Common myeloid progenitor, CD34-positive (primary cell): Measurements from ENCODE around the gene TMEM256.

ENCODE experiments used
- CTCF ChIA-PET: fragments of 350-600 bp; sonication (Branson Sonifier 250); formaldehyde crosslinking; loops from one replicate; lab custom pipeline; 2021; ENCODE audit warnings: antibody characterized with exemption; lab: Charles Lee
- POLR2A ChIA-PET: fragments of 350-600 bp; sonication (Branson Sonifier 250); formaldehyde crosslinking; loops from one replicate; lab custom pipeline; 2021; ENCODE audit warnings: antibody characterized with exemption; lab: Charles Lee
- DNase-seq, 3 donors: peaks; one replicate each; pipeline versions ENCODE4 v3.0.0 to v3.0.0-alpha.2; 2013
- H3K27ac ChIP-seq, 2 experiments: 1 replicate in 1 of 2; 2 replicates in 1 of 2; pipeline ENCODE4 v1.7.0; 2013; ENCODE audit warnings: inconsistent platforms in 2 of 2, low read length in 2 of 2, mild to moderate bottlenecking in 2 of 2, low read depth in 1 of 2, moderate library complexity in 1 of 2; ENCODE audit not compliant: severe bottlenecking in 2 of 2, insufficient read depth in 1 of 2, poor library complexity in 1 of 2
- H3K27me3 ChIP-seq, 5 experiments: replicated peaks in 2 of 5; 1 replicate in 3 of 5; 2 replicates in 2 of 5; pipeline versions ENCODE4 v1.6.1 to v1.7.0; 2013; ENCODE audit warnings: low read length in 4 of 5, mild to moderate bottlenecking in 2 of 5, moderate library complexity in 2 of 5, inconsistent platforms in 1 of 5; ENCODE audit not compliant: insufficient read depth in 5 of 5, control insufficient read depth in 4 of 5
- H3K36me3 ChIP-seq, 4 experiments: 1 replicate in 2 of 4; 2 replicates in 2 of 4; pipeline versions ENCODE4 v1.6.1 to v1.7.0; 2013; ENCODE audit warnings: low read length in 3 of 4, control low read depth in 1 of 4, mild to moderate bottlenecking in 1 of 4; ENCODE audit not compliant: control insufficient read depth in 4 of 4, insufficient read depth in 4 of 4
- H3K4me1 ChIP-seq, 4 experiments: 1 replicate in 3 of 4; 2 replicates in 1 of 4; pipeline versions ENCODE4 v1.6.1 to v1.7.1; 2013; ENCODE audit warnings: low read length in 3 of 4, mild to moderate bottlenecking in 3 of 4, control low read depth in 1 of 4, inconsistent platforms in 1 of 4, moderate library complexity in 1 of 4; ENCODE audit not compliant: control insufficient read depth in 4 of 4, insufficient read depth in 4 of 4; ENCODE audit errors: control extremely low read depth in 1 of 4
- H3K4me3 ChIP-seq, 7 experiments: 1 replicate in 4 of 7; 2 replicates in 3 of 7; pipeline versions ENCODE4 v1.5.1 to v1.7.0; 2013; ENCODE audit warnings: mild to moderate bottlenecking in 7 of 7, low read length in 6 of 7, moderate library complexity in 6 of 7, inconsistent platforms in 2 of 7, low read depth in 2 of 7, control low read depth in 1 of 7; ENCODE audit not compliant: insufficient read depth in 4 of 7, control insufficient read depth in 1 of 7; ENCODE audit errors: extremely low read depth in 1 of 7
- H3K9me3 ChIP-seq, 5 experiments: 1 replicate in 4 of 5; 2 replicates in 1 of 5; pipeline versions ENCODE4 v1.6.1 to v1.7.1; 2013; ENCODE audit warnings: low read length in 4 of 5, mild to moderate bottlenecking in 2 of 5, inconsistent platforms in 1 of 5, low read depth in 1 of 5, moderate library complexity in 1 of 5; ENCODE audit not compliant: control insufficient read depth in 4 of 5, insufficient read depth in 2 of 5; ENCODE audit errors: control extremely low read depth in 1 of 5
- WGBS: methylation state at CpG from one replicate; pipeline ENCODE4 v1.1.5; 2013; ENCODE audit not compliant: insufficient coverage; 5-methylcytosine and 5-hydroxymethylcytosine counted together

The TMEM256 gene

DNA sequence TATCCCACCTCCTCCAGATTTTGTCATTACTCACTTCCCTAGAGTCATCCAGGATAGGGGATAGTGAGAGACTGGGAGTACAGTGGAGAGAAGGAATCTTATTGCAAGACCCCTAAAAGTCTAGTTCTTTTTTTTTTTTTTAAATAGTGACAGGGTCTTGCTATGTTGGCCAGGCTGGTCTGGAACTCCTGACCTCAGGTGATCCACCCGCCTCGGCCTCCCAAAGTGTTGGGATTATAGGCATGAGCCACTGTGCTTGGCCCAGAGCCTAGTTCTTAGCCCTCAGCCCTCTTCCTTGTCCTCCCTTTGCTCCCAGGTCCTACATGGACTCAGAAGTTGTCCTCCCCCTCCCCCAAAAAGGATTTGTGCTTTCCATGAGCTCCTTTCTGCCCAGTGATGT, 38.2 kb upstream of the TMEM256 start:
- ChIA-PET CTCF (interaction anchor here (1.6 to 5.6 kb wide), 4 partner anchors 12 to 61 kb away, joined by 3 to 40 read pairs (median 6); no protein-coding TSS in a partner anchor), POLR2A (no interaction called here)
- Histone ChIP-seq H3K4me3 (no peak overlapping the region), H3K36me3 (no peaks in the 10 kb centered on the region), H3K9me3 (no peaks in the 10 kb centered on the region), H3K27me3 (peaks cover 4 to 83% (median 32%) of the 10 kb centered on the region in 5 experiments), H3K27ac (no peak overlapping the region), H3K4me1 (peaks cover 3 to 60% (median 53%) of the 10 kb centered on the region in 4 experiments)
- WGBS, result no CpG with 5 or more reads among the region's 2 CpGs
- no peak for DNase-seq

DNA sequence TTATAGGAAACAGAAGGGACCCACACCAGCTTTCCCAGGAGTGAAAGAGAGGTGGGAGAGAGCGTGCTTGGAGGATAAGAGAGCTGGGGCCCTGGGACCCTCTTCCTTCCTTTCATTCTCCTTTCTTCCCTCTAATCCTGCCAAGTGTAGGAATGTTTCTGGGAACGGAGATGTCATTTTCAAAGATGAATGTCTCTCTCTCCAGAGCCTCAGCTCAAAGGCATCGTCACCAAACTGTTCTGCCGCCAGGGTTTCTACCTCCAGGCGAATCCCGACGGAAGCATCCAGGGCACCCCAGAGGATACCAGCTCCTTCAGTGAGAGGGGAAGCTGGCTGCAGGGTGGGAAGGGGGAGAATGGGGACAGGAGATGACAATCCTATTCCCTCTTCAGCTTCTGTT, 37.4 kb upstream of the TMEM256 start:
- DNase-seq, result no peak
- Histone ChIP-seq H3K4me1 (peaks cover 3 to 67% (median 58%) of the 10 kb centered on the region in 4 experiments), H3K4me3 (no peak overlapping the region), H3K27me3 (peaks cover 4 to 74% (median 26%) of the 10 kb centered on the region in 5 experiments), H3K36me3 (no peaks in the 10 kb centered on the region), H3K9me3 (no peaks in the 10 kb centered on the region), H3K27ac (no peak overlapping the region)
- ChIA-PET CTCF (interaction anchor here (0.8 to 5.6 kb wide), 12 partner anchors 9 to 86 kb away, joined by 3 to 40 read pairs (median 3); no protein-coding TSS in a partner anchor), POLR2A (interaction anchor here (0.5 to 2.8 kb wide), 9 partner anchors 36 to 1885 kb away, joined by 3 to 11 read pairs (median 5); partner anchors contain the start of gene POLR2A)
- WGBS, result 96% methylated on average over 6 of the region's 7 CpGs

- 1% methylated on average over 9 of the region's 12 CpGs for WGBS
- H3K4me1 ChIP-seq, result peaks cover 3 to 69% (median 62%) of the 10 kb centered on the region in 4 experiments
- H3K27ac ChIP-seq, result no peak overlapping the region
- peak in 2 of 3 donors; percentile 81 to 84 for DNase-seq
- H3K27me3 ChIP-seq, result peaks cover 2 to 70% (median 24%) of the 10 kb centered on the region in 5 experiments
- no peaks in the 10 kb centered on the region for H3K36me3 ChIP-seq
- POLR2A ChIA-PET, result interaction anchor here (0.5 to 2.8 kb wide), 9 partner anchors 36 to 1885 kb away, joined by 3 to 11 read pairs (median 5); partner anchors contain the start of gene POLR2A
- CTCF ChIA-PET, result interaction anchor here (0.8 to 5.6 kb wide), 11 partner anchors 10 to 85 kb away, joined by 3 to 40 read pairs (median 3); no protein-coding TSS in a partner anchor
- H3K9me3 ChIP-seq, result no peaks in the 10 kb centered on the region
- peak overlapping the region in 5 of 7 experiments; percentile 54 to 72 (median 60) for H3K4me3 ChIP-seq
Observed at GRCh38 chr17:7440834-7441195, 36.9 kb upstream of the TMEM256 start.

DNA sequence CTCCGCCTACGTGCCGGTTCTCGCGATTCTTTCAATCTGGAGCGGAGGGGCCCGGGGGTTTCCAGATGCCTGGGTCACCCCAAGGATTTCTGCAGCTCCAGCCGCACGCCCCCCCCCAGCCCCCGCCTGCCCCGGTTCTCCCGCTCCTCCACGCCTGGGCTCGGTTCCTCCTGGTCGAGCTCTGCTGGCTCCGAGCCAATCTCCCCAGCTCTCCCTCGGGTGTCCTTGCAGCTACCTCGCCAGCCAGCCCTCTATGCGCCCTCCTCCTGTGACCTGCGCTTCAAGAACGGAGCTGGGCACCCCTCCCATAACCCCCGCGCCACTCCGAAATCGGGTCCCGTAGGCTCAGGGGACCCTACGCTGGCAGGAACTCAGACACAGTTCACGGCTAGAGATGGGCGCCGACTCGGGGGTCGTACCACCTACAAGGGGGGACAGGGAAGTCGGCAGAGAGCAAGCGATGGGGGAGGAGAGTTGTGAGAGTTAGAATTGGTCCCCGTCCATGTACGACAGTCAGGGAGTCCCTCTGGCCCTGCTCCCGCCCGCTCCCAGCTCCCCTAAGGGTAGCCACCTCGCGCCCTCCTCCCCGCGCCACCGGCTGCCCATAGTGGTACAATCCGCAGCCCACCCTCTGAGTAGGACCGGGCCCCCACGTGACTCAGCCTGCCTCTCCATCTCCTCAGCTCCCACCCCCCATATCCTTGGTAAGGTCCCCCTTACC, 36.4 kb upstream of the TMEM256 start:
- peak overlapping the region; percentile 42 to 72 (median 58) for H3K4me3 ChIP-seq
- H3K27ac ChIP-seq, result no peak overlapping the region
- ChIA-PET POLR2A (interaction anchor here (0.5 to 2.8 kb wide), 3 partner anchors 44 to 84 kb away, joined by 3 to 11 read pairs (median 3); partner anchors contain the start of gene POLR2A), CTCF (interaction anchor here (0.8 to 5.6 kb wide), 12 partner anchors 10 to 85 kb away, joined by 3 to 40 read pairs (median 3); partner anchors contain the start of gene POLR2A)
- no peaks in the 10 kb centered on the region for H3K9me3 ChIP-seq
- WGBS, result under 1% methylated on average over 28 of the region's 46 CpGs
- H3K4me1 ChIP-seq, result peaks cover 3 to 67% (median 62%) of the 10 kb centered on the region in 4 experiments
- peaks cover 0 to 64% (median 21%) of the 10 kb centered on the region in 5 experiments for H3K27me3 ChIP-seq
- peak in 2 of 3 donors; percentile 48 to 63 for DNase-seq
- H3K36me3 ChIP-seq, result no peaks in the 10 kb centered on the region

DNA sequence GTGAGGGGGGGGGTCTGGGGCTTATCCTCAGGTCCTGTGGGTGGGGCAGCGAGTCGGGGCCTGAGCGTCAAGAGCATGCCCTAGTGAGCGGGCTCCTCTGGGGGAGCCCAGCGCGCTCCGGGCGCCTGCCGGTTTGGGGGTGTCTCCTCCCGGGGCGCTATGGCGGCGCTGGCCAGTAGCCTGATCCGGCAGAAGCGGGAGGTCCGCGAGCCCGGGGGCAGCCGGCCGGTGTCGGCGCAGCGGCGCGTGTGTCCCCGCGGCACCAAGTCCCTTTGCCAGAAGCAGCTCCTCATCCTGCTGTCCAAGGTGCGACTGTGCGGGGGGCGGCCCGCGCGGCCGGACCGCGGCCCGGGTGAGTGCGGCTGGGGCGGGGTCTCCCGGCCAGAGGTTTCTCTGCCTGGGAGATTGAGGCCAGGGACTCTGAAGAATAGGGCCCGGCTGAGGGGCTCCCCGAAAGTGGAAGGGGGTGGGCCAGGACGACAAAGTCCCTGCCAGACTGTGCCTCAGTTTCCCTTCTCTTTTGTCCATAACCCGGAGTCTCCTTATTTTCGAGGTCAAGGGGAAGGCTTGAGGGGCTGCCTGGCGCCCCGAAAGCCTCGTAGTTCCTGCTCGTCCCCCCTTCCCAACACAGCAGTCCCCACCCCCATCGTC, 35.7 kb upstream of the TMEM256 start, which contains the start of gene FGF11:
Gene FGF11, plus strand, starts transcription at position 51 of the 651 bp plus-strand sequence. Its CDS starts 109 bp downstream, at position 160.
- Histone ChIP-seq H3K36me3 (no peaks in the 10 kb centered on the region), H3K27me3 (peaks cover 0 to 58% (median 19%) of the 10 kb centered on the region in 5 experiments), H3K4me1 (peaks cover 1 to 60% (median 57%) of the 10 kb centered on the region in 4 experiments), H3K4me3 (peak within 1 kb of the TSS; percentile 42 to 95 (median 63)), H3K9me3 (no peaks in the 10 kb centered on the region), H3K27ac (no peak within 1 kb of the TSS)
- POLR2A ChIA-PET, result interaction anchor here (2.8 kb wide), 1 partner anchor 45 kb away, joined by 11 read pairs; the partner anchor contains the start of gene POLR2A
- CTCF ChIA-PET, result interaction anchor here (0.6 to 5.6 kb wide), 5 partner anchors 15 to 121 kb away, joined by 3 to 40 read pairs (median 4); partner anchors contain the start of gene POLR2A
- 2% methylated on average over 41 of the region's 50 CpGs for WGBS
- DNase-seq, result no peak

- POLR2A ChIA-PET, result interaction anchor here (0.7 to 2.8 kb wide), 3 partner anchors 29 to 45 kb away, joined by 3 to 11 read pairs (median 3); partner anchors contain the start of genes POLR2A and ZBTB4
- H3K36me3 ChIP-seq, result no peaks in the 10 kb centered on the region
- no peaks in the 10 kb centered on the region for H3K9me3 ChIP-seq
- DNase-seq, result no peak
- H3K27ac ChIP-seq, result no peak overlapping the region
- H3K27me3 ChIP-seq, result peaks cover 0 to 50% (median 17%) of the 10 kb centered on the region in 5 experiments
- 32% methylated on average over 4 of the region's 11 CpGs for WGBS
- CTCF ChIA-PET, result interaction anchor here (0.6 to 5.6 kb wide), 7 partner anchors 16 to 122 kb away, joined by 3 to 40 read pairs (median 6); partner anchors contain the start of genes POLR2A, TMEM95 and ZBTB4
- H3K4me1 ChIP-seq, result peaks cover 0 to 59% (median 55%) of the 10 kb centered on the region in 4 experiments
- H3K4me3 ChIP-seq, result peak overlapping the region in 5 of 7 experiments; percentile 30 to 95 (median 64)
Observed at GRCh38 chr17:7438656-7439460, 35.0 kb upstream of the TMEM256 start.
